Measurements from ENCODE around the gene SPI1.

SPI1 gene

DNA sequence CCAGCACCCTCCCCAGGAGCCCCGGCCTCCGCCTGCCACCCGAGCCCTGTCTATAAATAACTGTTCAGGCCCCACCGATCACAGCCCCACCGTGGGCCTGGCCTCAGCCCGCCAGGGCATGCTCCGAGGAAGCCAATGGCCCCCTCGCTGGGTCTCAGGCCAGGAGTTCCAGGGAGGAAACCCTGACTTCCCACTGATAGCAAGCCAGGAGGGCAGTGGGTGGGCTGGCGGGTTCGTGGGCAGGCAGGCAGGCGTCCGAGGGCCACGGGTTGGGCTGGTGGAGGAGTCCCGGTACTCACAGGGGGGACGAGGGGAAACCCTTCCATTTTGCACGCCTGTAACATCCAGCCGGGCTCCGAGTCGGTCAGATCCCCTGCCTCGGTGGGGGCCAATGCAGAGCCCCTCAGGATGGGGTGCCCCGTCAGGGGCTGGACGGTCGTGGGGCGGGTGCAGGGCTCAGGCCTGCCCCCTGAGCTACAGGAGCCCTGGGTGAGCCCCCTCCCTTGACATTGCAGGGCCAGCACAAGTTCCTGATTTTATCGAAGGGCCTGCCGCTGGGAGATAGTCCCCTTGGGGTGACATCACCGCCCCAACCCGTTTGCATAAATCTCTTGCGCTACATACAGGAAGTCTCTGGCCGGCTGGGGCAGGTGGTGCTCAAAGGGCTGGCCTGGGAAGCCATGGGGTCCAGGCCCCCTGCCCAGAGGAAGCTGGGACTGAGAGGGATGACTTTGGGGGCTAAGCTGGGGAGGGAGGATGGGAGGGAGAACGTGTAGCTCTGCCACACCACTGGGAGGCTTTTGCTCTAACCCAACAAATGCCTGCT is at the start of gene SPI1:
Gene SPI1 (minus strand): TSS at position 538 of the 826 bp plus-strand sequence. CDS start 194 bp downstream, at position 344.
- peak; percentile 91 for DNase-seq (ENCODE audit: low read depth)

DNA sequence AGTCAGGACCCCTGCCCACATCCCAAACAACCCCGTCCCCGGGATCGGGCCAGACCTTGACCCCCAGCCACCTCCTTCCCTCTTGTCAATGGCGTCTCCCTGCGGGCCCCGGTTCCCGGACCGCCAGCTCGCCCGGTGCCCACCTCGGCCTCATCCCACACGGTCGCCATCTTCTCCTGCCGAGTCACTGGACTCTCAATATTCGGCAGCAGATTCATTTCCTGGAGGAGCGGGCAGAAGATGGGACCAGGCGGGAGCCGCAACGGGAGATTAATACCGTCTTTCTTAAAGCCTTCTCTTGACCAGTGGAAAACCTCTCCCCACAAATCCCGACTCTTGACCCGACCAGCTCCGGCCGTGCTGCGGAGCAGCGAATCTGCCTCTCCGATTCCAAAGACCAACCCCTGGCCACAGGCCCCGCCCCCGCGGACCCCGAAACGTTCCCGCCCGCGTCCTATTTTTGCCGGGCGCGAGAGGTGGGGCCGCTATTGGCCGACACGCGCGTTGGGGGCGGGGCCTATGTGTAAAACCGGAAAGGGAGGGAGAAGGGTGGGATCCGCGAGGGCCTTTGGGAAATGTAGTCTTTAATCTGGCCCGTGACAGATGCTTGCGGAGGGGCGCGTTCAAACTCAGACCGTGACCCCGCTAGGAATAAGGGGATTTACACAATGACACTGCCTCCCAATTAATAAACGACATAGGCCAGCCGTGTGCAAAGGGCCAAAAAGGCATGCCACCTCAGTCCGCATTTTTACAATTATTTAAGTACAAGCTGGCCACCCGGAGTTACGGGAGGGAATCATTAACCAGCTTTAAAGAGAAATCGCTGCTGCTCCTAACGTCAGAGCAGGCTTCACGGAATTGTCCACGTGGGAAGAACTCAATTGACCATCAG is 48.0 kb upstream of the SPI1 start, which contains the start of gene PSMC3:
Gene PSMC3 (minus strand): TSS at position 378 of the 895 bp plus-strand sequence. CDS start 160 bp downstream, at position 218.
- DNase-seq (ENCODE audit: low read depth), result peak; percentile 76

DNA sequence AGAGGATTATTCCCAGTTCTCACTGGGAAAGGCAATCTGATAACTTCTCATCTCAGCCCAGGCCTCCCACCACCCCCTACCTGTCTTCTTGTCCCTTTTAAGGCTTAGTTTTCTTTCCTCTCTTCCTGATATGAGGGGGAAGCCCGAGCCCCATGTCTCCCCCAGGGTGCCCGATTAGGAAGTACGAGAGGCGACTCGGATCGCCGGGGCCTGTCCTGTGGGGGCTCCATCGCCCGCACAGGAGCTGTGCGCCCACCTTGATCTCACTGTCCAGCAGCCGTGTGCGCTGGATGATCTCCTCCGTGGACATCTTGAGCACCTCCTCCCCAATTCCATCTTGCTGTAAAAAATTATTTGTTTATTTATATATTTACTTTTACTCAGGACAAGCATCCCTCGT is 47.3 kb upstream of the SPI1 start:
- no peak for DNase-seq (ENCODE audit: low read depth)

DNA sequence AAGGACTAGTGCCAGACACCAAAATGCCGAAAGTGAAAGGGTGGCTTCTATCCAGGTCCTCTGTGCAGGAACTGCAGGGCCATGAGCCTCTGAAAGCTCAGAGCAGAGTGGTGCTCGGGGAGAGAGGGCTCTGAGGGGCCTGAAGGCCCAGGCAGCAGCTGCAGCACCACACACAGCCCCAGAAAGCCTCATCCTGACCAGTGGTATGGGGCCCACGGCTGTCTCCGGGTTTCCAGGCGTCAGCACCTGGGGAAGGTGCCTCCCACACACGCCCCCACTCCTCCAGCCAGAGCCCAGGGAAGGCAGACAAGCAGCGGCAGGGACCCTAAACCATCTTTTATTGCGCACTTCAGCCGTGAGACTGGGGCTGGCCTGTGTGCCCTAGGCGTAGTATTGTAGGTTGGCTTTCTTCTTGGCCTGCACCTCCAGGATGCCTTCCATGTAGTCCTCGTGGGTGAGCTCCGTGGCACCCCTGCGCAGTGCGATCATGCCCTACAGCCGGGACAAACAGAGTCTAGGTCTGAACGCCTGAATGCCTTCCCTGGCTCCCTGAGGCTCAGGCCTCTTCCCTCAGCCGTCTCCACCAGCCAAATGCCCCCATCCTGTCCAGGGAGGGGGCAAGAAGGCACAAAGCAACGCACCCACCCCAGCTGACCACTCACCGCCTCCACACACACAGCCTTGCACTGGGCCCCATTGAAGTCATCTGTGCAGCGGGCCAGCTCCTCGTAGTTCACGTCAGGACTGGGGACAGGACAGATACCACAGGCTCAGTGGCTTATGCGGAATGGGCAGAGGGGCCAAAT is 40.3 kb upstream of the SPI1 start:
- DNase-seq (ENCODE audit: low read depth), result no peak

DNA sequence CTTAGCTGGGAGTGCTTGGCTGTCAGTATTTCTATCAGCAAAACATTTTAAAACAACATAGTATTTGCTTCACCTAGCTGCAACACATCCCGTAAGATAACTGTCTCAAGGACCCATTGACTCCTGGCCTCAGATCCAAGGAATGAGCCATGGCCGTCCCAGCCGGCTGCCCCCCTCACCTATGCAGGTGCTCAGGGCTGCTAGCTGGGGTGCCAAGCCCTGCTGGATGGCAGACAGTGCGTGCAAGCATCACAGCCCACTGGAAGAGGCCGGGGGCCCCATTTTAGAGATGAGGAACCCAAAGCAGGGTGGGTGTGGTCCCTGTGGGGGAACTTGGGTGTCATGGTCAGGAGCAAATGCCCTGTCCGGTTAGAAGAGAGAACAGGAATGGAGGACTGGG is 39.4 kb upstream of the SPI1 start:
- DNase-seq (ENCODE audit: low read depth), result no peak

DNA sequence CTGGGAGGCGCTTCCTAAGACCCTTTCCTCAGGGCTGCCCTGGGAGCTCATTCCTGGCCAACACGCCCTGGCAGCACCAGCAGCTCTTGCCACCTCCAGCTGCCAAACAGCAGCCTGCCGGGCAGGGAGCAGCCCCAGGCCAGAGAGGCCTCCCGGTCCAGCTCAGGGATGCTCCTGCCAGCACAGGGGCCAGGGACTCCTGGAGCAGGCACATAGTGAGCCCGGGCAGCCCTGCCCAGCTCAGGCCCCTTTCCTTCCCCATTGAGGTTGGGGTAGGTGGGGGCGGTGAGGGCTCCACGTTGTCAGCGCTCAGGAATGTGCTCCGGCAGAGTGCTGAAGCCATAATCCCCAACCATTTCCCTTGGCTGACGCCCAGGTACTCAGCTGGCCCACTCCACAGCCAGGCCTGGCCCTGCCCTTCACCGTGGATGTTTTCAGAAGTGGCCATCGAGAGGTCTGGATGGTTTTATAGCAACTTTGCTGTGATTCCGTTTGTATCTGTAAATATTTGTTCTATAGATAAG is 37.7 kb upstream of the SPI1 start:
- no peak for DNase-seq (ENCODE audit: low read depth)

DNA sequence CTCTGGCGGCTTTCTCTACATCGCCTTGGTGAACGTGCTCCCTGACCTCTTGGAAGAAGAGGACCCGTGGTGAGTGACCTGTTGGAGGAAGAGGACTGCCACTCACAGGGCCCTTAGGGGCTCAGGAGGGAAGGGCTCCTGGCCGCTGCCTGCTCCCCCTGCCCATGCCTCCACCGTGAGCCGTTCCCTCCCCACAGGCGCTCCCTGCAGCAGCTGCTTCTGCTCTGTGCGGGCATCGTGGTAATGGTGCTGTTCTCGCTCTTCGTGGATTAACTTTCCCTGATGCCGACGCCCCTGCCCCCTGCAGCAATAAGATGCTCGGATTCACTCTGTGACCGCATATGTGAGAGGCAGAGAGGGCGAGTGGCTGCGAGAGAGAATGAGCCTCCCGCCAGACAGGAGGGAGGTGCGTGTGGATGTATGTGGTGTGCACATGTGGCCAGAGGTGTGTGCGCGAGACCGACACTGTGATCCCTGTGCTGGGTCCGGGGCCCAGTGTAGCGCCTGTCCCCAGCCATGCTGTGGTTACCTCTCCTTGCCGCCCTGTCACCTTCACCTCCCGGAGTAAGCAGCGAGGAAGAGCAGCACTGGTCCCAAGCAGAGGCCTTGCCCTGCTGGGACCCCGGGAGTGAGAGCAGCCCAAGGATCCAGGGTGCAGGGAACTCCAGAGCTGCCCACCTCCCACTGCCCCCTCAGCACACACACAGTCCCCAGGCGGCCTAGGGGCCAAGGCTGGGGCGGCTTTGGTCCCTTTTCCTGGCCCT is 36.9 kb upstream of the SPI1 start:
- DNase-seq (ENCODE audit: low read depth), result no peak

DNA sequence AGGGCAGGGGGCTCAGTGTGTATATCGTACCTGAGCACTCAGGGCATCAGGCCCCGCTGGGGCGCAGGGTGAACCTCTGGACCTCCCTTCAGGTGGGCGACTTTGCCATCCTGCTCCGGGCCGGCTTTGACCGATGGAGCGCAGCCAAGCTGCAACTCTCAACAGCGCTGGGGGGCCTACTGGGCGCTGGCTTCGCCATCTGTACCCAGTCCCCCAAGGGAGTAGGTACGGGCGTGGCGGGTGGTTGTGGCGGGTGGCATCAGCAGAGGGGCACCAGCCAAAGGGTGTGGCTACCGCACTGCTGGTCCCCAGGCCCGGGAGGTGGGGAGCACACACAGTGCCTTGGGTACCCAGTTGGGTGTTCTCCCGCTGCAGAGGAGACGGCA is 36.3 kb upstream of the SPI1 start:
- no peak for DNase-seq (ENCODE audit: low read depth)

DNA sequence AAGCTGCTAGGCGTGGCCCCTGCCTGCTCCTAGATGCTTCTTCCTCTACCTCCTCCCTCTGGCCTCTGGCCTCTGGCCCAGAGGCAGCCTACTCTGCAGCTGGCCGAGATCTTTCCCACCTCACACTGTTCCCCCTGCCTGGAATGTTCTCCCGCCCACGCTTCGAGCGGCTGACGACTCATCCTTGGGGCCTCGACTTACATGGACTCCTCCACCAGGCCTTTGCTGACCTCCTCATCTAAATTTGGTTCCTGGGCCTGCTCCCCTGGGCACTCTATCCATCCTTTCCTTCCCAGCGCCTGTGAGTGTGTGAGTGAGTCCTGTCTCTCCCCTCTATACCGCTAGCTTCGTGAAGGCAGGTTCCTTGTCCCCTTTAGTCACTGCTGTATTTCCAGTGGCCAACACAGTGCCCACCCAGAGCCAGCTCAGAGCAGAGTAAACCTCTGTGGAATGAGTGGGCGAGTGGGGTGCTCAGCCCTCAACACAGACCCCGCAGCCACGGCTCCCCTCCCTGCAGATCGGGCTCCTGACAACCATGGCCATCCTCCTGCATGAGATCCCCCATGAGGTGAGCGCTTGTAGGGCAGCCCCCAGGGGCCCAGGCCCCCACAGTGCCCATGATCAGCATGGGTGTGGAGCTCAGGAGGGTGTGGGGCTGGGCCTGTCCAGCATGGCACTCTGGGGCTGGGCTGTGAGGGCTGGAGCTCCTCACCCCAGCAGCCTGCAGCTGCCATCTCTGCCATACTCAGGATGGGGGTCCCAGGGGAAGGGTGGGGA is 35.7 kb upstream of the SPI1 start:
- DNase-seq (ENCODE audit: low read depth), result no peak

DNA sequence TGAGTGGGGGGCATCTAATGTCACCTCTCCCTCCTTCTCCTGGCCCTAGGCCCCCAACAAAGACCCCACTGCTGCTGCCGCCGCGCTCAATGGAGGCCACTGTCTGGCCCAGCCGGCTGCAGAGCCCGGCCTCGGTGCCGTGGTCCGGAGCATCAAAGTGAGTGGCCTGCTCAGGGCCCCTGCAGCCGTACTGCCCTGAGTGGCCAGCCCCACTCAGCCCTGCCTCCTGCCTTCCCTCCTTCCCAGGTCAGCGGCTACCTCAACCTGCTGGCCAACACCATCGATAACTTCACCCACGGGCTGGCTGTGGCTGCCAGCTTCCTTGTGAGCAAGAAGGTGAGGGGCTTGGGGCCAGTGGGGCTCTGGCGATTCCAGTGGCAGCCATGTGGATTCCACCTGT is 35.0 kb upstream of the SPI1 start:
- DNase-seq (ENCODE audit: low read depth), result no peak

DNA sequence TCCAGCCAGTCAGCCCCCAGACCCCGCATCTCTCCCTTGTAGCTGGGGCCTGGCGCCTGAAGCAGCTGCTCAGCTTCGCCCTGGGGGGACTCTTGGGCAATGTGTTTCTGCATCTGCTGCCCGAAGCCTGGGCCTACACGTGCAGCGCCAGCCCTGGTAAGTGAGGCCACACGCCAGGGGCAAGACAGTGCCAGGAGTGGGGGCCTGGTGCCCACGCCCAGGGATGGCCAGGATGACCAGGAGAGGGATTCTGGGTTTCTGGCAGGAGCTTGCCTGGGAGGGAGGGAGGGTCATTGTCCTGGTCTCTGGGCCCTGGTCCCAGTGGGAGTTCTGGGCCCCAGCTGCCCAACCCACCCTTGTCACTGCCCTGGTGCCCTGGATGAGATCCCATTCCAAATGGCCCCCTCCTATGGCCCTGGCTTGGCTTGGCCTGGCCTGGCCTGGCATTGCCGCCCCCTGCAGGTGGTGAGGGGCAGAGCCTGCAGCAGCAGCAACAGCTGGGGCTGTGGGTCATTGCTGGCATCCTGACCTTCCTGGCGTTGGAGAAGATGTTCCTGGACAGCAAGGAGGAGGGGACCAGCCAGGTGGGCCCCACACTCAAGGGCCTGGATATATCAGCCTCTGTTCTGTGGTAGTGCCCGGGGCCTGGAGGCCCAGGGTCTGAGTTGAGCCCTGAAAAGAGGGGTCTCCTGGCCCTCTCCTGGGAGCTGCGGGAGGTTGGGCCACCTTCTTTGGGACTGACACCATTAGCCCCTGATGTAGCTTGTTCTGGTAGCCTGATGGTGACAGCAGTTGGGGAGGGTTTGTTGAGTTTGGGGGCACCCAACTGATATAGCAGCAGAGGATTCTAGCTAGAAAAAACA is 33.8 kb upstream of the SPI1 start:
- DNase-seq (ENCODE audit: low read depth), result no peak

DNA sequence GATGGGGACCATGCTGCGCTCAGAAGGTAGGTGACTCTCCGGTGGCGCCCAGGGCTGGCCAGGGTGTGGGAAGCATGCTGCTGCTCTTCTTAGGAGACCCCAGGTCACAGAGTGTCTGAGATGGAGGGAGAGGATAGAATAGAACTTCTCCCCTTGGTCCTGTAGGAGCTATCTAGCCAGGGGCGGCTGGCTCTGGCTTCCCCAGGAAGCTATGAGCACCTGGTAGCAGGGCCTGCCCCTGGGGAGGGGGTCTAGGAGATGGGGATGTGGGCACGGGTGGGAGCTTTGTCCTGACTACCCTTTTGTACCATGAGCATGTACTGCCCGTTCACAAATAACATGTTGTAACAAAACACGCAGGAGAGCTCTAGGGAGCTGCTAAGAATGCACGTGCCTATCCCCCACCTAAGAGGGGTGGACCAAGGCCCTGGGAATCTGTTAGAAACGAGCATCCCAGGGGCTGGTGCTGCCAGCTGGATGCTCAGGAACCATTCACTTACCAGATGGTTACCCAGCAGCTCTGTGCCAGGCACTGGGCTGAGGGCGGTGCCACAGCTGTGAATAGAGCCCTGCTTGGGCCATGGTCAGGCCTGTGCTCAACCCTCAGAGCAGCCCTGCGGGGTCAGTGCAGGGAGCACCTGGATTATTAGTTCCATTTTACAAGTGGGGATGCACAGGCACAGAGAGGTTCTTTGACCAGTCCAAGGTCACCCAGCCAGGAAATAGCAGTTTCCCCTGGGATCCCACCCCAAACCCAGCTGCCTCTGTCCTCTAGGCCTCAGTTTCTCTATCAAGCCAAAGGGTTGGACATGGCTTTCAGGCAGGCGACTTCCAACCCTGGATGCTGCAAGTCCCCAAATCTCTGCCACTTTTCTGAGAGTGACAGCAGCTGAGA is 32.3 kb upstream of the SPI1 start:
- DNase-seq (ENCODE audit: low read depth), result no peak

DNA sequence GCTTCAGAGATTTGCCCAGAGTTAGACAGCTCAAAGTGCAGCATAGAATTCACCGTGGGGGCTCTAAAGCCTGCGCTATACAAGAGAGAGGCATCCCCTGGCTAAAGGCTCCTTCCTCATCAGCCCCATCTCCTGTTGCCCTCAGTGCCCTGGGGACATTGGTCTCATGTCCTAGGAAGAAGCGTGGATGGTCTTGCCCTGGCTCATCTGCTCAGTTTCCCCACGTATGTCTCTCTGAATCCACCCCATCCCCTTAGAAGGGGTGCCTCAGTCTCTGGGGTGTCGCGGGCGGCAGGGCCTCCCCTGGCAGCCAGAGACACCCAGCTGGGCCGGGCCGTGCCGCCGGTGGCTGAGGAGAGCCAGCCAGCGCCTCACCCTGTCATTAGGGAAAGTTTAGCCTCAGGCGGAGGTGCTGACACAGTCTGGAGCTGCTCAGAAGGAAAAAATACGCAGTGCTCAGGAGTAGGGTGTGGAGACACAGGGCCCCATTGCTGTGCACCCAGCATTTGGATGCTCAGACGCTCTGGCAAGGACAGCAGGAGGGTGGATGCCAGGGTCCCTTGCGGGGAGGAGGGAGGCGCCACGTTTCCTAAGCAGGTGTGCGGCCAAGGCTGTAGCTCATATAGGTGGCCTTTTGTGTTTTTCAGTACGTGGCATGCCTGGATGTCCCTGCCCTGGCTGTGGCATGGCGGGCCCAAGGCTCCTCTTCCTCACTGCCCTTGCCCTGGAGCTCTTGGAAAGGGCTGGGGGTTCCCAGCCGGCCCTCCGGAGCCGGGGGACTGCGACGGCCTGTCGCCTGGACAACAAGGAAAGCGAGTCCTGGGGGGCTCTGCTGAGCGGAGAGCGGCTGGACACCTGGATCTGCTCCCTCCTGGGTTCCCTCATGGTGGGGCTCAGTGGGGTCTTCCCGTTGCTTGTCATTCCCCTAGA is 31.4 kb upstream of the SPI1 start:
- DNase-seq (ENCODE audit: low read depth), result no peak

DNA sequence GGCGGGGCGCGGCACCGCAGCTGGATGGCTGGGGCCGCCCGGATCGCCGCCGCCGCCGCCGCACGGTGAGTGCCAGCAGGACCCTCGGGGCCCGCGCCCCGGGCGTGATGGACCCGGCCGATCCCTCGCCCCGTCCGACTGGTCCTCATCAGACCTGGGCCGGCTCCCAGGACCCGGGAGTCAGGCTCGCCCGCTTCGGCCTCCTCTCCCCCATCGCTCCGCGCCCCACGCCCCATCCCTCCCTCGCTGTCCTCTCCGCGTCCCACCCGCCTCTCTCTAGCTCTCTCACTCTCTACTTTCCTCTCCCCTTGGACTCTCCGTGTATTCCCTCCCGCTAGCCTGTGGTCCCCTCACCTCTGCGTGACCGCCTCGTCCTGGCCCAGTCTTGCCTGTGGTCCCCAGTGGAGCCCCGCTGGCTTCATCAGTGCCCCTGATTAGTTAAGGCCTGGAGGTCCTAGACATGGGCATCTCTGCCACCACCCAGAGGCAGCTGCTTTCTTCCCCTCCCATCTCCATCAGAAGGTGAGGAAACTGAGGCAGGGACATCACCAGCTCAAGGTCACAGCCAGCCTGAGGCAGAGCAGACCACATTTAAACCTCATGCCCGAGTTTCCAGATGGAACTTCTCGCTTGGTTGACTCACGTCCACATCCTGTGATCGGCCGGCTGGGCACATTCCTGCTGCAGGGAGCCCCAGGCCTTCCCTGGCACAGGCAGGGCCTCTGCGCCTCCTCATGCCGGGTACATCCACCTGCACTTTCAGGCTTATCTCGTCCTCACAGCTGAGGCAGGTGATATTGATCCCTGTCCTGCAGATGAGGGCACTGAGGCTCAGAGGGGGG is 30.5 kb upstream of the SPI1 start:
- DNase-seq (ENCODE audit: low read depth), result no peak

DNA sequence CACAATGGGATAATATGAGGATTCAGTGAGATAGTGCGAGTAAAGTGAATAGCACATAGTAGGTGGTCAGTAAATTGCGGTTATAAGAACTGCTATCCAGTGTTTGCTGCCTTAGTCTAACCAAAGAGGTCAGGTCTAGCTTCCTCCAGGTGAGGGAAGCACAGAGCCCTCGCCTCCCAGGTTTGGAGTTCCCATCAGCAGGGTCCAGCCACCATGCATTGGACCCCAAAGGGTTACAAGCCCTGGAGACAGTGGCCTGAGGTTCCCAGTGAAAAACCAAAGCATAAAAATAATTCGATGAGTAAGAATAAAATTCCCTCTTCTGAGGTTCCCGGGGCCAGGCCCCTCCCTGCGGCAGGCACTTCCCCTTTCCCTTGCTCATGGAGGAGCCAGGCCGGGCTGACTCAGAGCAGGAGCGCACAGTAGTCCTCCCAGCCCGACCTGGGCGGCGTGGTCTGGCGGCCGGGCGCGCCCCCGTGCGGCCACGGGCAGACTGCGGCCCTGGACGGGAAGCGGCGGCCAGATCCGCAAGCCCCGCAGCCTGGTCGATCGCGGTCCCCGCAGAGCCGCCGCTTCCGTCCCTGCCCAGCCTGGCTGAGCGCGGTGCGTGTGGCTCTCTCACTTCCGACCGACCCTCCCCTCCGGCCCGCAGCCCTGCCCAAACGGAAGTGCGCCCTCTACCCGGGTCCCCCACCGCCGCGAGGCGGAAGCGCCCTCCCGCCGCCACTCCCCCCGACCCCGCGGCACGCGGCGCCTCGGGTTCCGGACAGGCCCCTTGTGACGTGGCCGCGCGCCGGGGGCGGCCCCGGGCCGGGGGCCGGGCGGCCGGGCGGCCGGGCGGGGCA is 29.6 kb upstream of the SPI1 start, which contains the start of gene SLC39A13:
Gene SLC39A13 (plus strand): TSS at position 845 of the 845 bp plus-strand sequence. CDS start 1,505 bp downstream, outside the sequence.
- peak; percentile 89 for DNase-seq (ENCODE audit: low read depth)
